Activated B cell treated with CpG ODN at 0.5 μM for 24 hours (primary cell): ENCODE data around the gene BRAT1. TPM values are rescaled to one million over a fixed set of nuclear protein-coding genes. Genes with fewer than 3 reads are reported as not detected.
A peak's percentile ranks its signal among the peaks of the same experiment; 100 is the strongest.
"Not testable (repeated sequence)": the region's sequence is repeated elsewhere in the genome, so short reads cannot be mapped to it uniquely, and the experiment has no call there.

Source experiments
- ATAC-seq: fragments of 200-7000 bp; cut with Tn5 transposase; one replicate; pipeline ENCODE4 v1.10.0; 2021; ENCODE audit warnings: low read depth, mild to moderate bottlenecking, moderate library complexity
- CTCF ChIA-PET: fragments of 350-600 bp; sonication (Branson Sonifier 250); formaldehyde crosslinking; loops from one replicate; lab custom pipeline; 2021; ENCODE audit warnings: antibody characterized with exemption; lab: Charles Lee
- POLR2A ChIA-PET: fragments of 350-600 bp; sonication (Branson Sonifier 250); formaldehyde crosslinking; loops from one replicate; lab custom pipeline; 2021; ENCODE audit warnings: antibody characterized with exemption; lab: Charles Lee
- DNase-seq: peaks from one replicate; pipeline ENCODE4 v3.0.0; 2022
- H3K27ac Mint-ChIP-seq: one replicate; pipeline ENCODE4 v1.8.0; 2020; ENCODE audit warnings: mixed read lengths
- H3K27me3 Mint-ChIP-seq: one replicate; pipeline ENCODE4 v1.8.0; 2021; ENCODE audit warnings: mixed read lengths
- H3K36me3 Mint-ChIP-seq: one replicate; pipeline ENCODE4 v1.8.0; 2021; ENCODE audit warnings: low read depth, mixed read lengths
- H3K4me1 Mint-ChIP-seq: one replicate; pipeline ENCODE4 v1.8.0; 2021; ENCODE audit warnings: mixed read lengths
- H3K4me3 Mint-ChIP-seq: one replicate; pipeline ENCODE4 v1.8.0; 2020; ENCODE audit warnings: mild to moderate bottlenecking, mixed read lengths
- H3K9me3 Mint-ChIP-seq: one replicate; pipeline ENCODE4 v1.8.0; 2020; ENCODE audit warnings: mixed read lengths
- CTCF ChIP-seq: fragments of 200-600 bp; IDR thresholded peaks from one replicate; pipeline ENCODE4 v1.8.0; 2022; ENCODE audit warnings: antibody characterized with exemption, mild to moderate bottlenecking
- intact Hi-C: fragments of 100-400 bp; cut with micrococcal nuclease; formaldehyde crosslinking; loops from one replicate; pipeline ENCODE4 v1.15.1; 2024
- total RNA-seq: library from RNA; stranded (reverse); gene quantifications from 2 replicates; pipeline ENCODE4 v1.2.3, GENCODE V29; 2022

The BRAT1 gene
- total RNA-seq, 1 donor from 2014 or later = 31.7 TPM

GRCh38 chr7:2540641-2541051 is 14.7 kb downstream of the BRAT1 start:
- ChIA-PET CTCF (no interaction called here), POLR2A (no interaction called here)
- H3K27ac Mint-ChIP-seq = no peak overlapping the region
- ATAC-seq = no peak
- H3K4me1 Mint-ChIP-seq = peaks cover 10% of the 10 kb centered on the region
- intact Hi-C loops = no loop called here
- DNase-seq = no peak
- peaks cover 43% of the 10 kb centered on the region for H3K36me3 Mint-ChIP-seq
- TF ChIP-seq CTCF = no peak
- H3K4me3 Mint-ChIP-seq = no peak overlapping the region
- H3K9me3 Mint-ChIP-seq = no peaks in the 10 kb centered on the region
- no peaks in the 10 kb centered on the region for H3K27me3 Mint-ChIP-seq

GRCh38 chr7:2540133-2540532 is 15.2 kb downstream of the BRAT1 start:
- no peak for ATAC-seq
- DNase-seq = no peak
- Mint-ChIP-seq H3K9me3 (no peaks in the 10 kb centered on the region), H3K27me3 (no peaks in the 10 kb centered on the region), H3K4me1 (peaks cover 10% of the 10 kb centered on the region), H3K27ac (no peak overlapping the region), H3K4me3 (no peak overlapping the region), H3K36me3 (peaks cover 42% of the 10 kb centered on the region)
- CTCF ChIA-PET = no interaction called here
- POLR2A ChIA-PET = interaction anchor here (0.6 to 1.9 kb wide), 3 partner anchors 9 to 178 kb away, joined by 3 to 6 read pairs (median 4); no protein-coding TSS in a partner anchor
- intact Hi-C loops = no loop called here
- TF ChIP-seq CTCF = no peak

GRCh38 chr7:2539031-2539911 is 16.1 kb downstream of the BRAT1 start:
- intact Hi-C loops = no loop called here
- Mint-ChIP-seq H3K27ac (no peak overlapping the region), H3K9me3 (no peaks in the 10 kb centered on the region), H3K36me3 (peaks cover 38% of the 10 kb centered on the region), H3K27me3 (no peaks in the 10 kb centered on the region), H3K4me1 (peaks cover 7% of the 10 kb centered on the region), H3K4me3 (no peak overlapping the region)
- ATAC-seq (no peak), DNase-seq (no peak)
- ChIA-PET CTCF (no interaction called here), POLR2A (interaction anchor here (0.6 to 1.9 kb wide), 5 partner anchors 9 to 179 kb away, joined by 3 to 6 read pairs (median 3); no protein-coding TSS in a partner anchor)
- no peak for TF ChIP-seq CTCF

GRCh38 chr7:2537981-2538851 is 17.1 kb downstream of the BRAT1 start:
- no peak overlapping the region for H3K4me3 Mint-ChIP-seq
- intact Hi-C loops = no loop called here
- H3K9me3 Mint-ChIP-seq = no peaks in the 10 kb centered on the region
- H3K4me1 Mint-ChIP-seq = no peaks in the 10 kb centered on the region
- TF ChIP-seq CTCF = no peak
- DNase-seq (no peak), ATAC-seq (peak; percentile 46)
- no peaks in the 10 kb centered on the region for H3K27me3 Mint-ChIP-seq
- ChIA-PET POLR2A (interaction anchor here (1.9 kb wide), 1 partner anchor 9 kb away, joined by 6 read pairs; no protein-coding TSS in a partner anchor), CTCF (no interaction called here)
- no peak overlapping the region for H3K27ac Mint-ChIP-seq
- peaks cover 27% of the 10 kb centered on the region for H3K36me3 Mint-ChIP-seq

GRCh38 chr7:2535872-2536627 is 19.3 kb downstream of the BRAT1 start:
- H3K9me3 Mint-ChIP-seq, ATAC-seq, H3K4me3 Mint-ChIP-seq, DNase-seq, H3K4me1 Mint-ChIP-seq, H3K27ac Mint-ChIP-seq, H3K27me3 Mint-ChIP-seq, CTCF ChIA-PET, intact Hi-C loops: not testable (repeated sequence)
- POLR2A ChIA-PET = interaction anchor here (0.7 to 1.2 kb wide), 5 partner anchors 16 to 175 kb away, joined by 3 to 13 read pairs (median 3); partner anchors contain the start of gene BRAT1
- H3K36me3 Mint-ChIP-seq = peaks cover 14% of the 10 kb centered on the region

GRCh38 chr7:2534214-2534613 is 21.1 kb downstream of the BRAT1 start:
- Mint-ChIP-seq H3K4me1 (peaks cover 25% of the 10 kb centered on the region), H3K36me3 (peaks cover 10% of the 10 kb centered on the region)
- CTCF ChIA-PET, ATAC-seq, H3K4me3 Mint-ChIP-seq, H3K9me3 Mint-ChIP-seq, POLR2A ChIA-PET, H3K27ac Mint-ChIP-seq, DNase-seq, intact Hi-C loops, H3K27me3 Mint-ChIP-seq: not testable (repeated sequence)

- POLR2A ChIA-PET = interaction anchor here (0.8 kb wide), 1 partner anchor 177 kb away, joined by 4 read pairs; no protein-coding TSS in a partner anchor
- ATAC-seq, DNase-seq, H3K27ac Mint-ChIP-seq, intact Hi-C loops, H3K36me3 Mint-ChIP-seq, H3K4me3 Mint-ChIP-seq, H3K27me3 Mint-ChIP-seq, CTCF ChIA-PET, H3K9me3 Mint-ChIP-seq: not testable (repeated sequence)
- peaks cover 31% of the 10 kb centered on the region for H3K4me1 Mint-ChIP-seq
Measured at GRCh38 chr7:2533566-2533965, 21.8 kb downstream of the BRAT1 start.
